GM12874 (cell line): ENCODE results near the gene ZNF789.

Source experiments
- CTCF ChIP-seq: IDR thresholded peaks from 2 replicates; pipeline ENCODE4 v1.5.1; 2011; ENCODE audit warnings: low read depth, mild to moderate bottlenecking, control low read depth, low read length, moderate library complexity; ENCODE audit not compliant: insufficient read depth

ZNF789 gene

GRCh38 chr7:99499371-99499720 is 26.7 kb downstream of the ZNF789 start:
- TF ChIP-seq CTCF = no peak

GRCh38 chr7:99499721-99500636 is 27.3 kb downstream of the ZNF789 start, which contains the start of gene ZNF394:
Gene ZNF394 (minus strand): TSS chr7:99500281. CDS start chr7:99500093, 188 bp downstream.
- no peak for TF ChIP-seq CTCF

GRCh38 chr7:99500637-99501009 is 27.9 kb downstream of the ZNF789 start:
- no peak for TF ChIP-seq CTCF

GRCh38 chr7:99504281-99504602 is 31.6 kb downstream of the ZNF789 start:
- no peak for TF ChIP-seq CTCF

GRCh38 chr7:99504603-99505323 is 32.1 kb downstream of the ZNF789 start, which contains the start of gene ZKSCAN5:
Gene ZKSCAN5 (plus strand): TSS chr7:99504662. CDS start chr7:99506045, 1,383 bp downstream.
- no peak for TF ChIP-seq CTCF

- TF ChIP-seq CTCF = no peak
Observed at GRCh38 chr7:99505324-99505662, 32.6 kb downstream of the ZNF789 start.

- TF ChIP-seq CTCF = no peak
Observed at GRCh38 chr7:99514050-99514449, 41.4 kb downstream of the ZNF789 start.
